Epithelial cell of esophagus (primary cell): ENCODE data around the gene FSHR.

Experiments used
- DNase-seq: peaks from one replicate; pipeline ENCODE4 v3.0.0; 2010; ENCODE audit warnings: low read depth
- H3K4me3 ChIP-seq: 2 replicates; pipeline ENCODE4 v1.5.1; 2011; ENCODE audit warnings: mild to moderate bottlenecking, low read length, control low read depth
- TF ChIP-seq, protein P1 (sequence below): IDR thresholded peaks from 2 replicates; pipeline ENCODE4 v1.5.1; 2011; ENCODE audit warnings: low read depth, mild to moderate bottlenecking, low read length, control low read depth, inconsistent platforms; ENCODE audit not compliant: insufficient read depth; ENCODE audit errors: missing control alignments

FSHR gene

DNA sequence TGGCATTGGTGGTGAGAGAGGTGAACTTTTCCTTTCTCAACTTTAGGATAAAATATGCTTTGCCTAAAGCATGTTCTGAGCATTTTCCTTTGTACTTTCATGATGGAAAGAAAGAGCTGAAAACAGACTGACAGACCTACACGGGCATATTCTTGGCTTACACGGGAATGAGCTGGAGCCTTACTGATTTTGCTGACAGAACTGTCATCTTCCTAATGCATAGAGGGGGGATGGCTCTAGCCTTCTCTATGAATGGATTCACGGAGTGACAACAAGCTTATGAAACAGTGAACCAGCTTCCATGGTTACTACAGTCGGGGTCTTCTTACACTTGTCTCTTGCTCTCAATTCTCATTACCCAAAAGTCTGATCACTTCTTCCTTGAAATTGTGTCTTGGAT is 32.2 kb downstream of the FSHR start:
- DNase-seq: no peak
- H3K4me3 ChIP-seq: no peak overlapping the region
- TF ChIP-seq, protein P1, sequence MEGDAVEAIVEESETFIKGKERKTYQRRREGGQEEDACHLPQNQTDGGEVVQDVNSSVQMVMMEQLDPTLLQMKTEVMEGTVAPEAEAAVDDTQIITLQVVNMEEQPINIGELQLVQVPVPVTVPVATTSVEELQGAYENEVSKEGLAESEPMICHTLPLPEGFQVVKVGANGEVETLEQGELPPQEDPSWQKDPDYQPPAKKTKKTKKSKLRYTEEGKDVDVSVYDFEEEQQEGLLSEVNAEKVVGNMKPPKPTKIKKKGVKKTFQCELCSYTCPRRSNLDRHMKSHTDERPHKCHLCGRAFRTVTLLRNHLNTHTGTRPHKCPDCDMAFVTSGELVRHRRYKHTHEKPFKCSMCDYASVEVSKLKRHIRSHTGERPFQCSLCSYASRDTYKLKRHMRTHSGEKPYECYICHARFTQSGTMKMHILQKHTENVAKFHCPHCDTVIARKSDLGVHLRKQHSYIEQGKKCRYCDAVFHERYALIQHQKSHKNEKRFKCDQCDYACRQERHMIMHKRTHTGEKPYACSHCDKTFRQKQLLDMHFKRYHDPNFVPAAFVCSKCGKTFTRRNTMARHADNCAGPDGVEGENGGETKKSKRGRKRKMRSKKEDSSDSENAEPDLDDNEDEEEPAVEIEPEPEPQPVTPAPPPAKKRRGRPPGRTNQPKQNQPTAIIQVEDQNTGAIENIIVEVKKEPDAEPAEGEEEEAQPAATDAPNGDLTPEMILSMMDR: no peak

DNA sequence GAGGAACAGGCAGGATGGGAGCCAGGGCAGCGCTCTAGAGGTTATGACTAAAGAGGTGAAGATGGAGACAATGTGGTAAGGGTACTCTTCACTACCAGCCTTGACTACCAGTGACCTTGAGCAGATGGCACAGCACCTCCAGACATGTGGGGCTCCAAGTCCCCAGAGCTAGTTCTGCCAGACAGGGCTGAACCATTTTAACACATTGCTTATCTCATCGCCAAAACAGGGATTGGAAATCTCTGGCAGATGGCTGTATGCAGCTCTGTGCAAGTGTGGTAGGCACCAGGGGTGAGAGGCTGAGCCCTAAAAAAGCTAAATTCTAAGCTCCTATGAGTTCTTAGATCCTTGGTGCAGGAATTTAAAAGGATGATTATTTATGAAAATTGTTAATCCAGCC is 41.3 kb downstream of the FSHR start:
- no peak overlapping the region for H3K4me3 ChIP-seq
- DNase-seq: no peak
- TF ChIP-seq, protein P1: no peak

DNA sequence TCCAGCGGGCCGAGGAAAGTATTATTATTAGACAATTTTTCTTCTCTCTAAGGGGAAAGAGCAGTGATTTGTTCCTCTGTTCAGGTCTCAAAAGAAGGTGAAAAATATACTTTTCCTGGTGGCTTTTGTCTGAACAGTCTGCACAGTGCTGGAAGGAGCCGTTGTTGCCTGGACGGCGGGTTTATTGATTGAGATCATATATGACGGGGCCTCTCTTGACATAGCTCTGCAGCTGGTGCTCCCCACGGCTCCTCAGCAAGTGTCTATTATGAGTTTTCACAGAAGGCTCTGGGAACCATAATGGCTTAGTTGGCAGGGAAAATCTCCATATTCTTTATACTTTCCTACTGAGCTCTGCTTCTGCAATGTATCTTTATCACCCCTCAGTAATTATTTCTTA is 42.9 kb downstream of the FSHR start:
- TF ChIP-seq, protein P1: no peak
- no peak overlapping the region for H3K4me3 ChIP-seq
- no peak for DNase-seq

DNA sequence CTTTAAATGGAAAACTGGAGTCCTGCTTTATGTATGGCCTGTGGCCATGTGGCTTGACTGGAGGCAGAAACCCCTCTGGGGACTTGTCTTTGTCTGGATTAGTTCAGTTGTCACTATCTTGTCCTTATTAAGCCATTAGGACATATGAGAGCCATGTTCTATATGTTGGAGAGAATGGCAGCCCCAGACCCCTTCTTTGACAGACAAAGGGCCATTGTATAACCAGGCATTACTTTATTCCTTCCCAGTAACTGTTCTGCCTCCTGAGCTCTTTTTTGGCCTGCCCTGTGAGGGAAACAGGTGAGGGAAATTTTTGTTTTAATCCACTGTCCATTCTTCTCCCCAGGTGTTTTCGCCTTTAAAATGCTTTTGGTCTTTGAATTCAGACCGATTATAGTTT is 43.3 kb downstream of the FSHR start:
- no peak for DNase-seq
- TF ChIP-seq, protein P1: no peak
- no peak overlapping the region for H3K4me3 ChIP-seq

DNA sequence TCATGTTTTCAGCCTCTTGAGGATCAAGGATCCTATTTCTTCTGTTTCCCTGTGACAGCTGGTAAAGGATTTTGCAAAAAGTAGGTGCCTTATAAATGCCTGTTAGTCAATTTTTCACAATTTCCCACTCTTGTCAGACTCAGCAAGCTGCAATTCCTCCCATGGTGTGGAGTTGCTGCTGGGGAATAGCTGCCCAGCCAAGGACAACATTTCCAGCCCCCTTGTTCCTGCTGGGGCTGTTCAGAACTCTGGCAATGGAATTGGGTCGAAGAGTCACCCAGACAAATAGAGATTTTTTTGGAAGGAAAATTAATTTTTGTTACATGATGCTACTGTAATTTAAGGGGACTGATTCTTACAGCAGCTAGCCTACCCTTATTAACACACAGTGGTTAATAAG is 43.7 kb downstream of the FSHR start:
- TF ChIP-seq, protein P1: no peak
- no peak for DNase-seq
- H3K4me3 ChIP-seq: no peak overlapping the region

DNA sequence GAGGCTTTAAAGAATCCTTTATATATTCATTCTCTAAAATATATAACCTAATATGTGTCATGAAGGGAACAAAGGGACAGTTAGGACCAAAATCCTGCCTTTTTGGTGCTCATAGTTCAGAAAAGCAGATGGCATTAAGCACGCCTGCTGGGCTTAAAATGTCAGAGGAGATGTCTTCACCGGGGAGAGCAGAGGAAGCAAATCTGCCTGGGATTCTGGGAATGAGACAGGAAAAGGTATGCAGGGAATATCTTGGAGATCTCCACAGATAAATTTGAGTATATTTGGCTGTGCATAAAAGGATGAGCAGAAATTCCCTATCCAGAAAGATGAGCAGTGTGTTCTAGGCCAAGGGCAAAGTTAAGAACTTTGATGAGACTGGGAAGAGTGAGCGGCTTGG is 45.5 kb downstream of the FSHR start:
- TF ChIP-seq, protein P1: no peak
- no peak overlapping the region for H3K4me3 ChIP-seq
- no peak for DNase-seq

DNA sequence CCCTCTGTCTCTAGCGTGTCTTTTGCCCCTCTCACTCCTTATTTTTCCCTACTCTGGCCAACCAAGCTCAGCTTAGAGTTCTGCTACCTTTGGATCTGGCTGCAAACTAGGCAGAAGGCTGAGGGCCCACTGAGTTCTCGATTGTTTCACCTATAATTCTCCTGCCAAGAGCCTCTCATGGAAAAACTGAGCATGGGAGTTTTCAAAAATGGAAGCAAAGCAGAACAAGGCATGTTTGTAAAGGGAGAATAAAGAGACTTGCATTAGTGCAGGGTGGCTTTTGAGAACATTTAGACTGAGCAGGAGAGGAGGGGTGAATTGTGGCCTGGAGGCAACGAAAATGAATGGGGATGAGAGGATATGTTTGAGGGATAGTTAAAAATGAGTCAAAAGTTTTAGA is 45.9 kb downstream of the FSHR start:
- TF ChIP-seq, protein P1: no peak
- DNase-seq: no peak
- no peak overlapping the region for H3K4me3 ChIP-seq
